Activated T-cell treated with anti-CD3 and anti-CD28 coated beads for 1 hour (primary cell): Measurements from ENCODE around the gene RAB40A.
A peak's percentile ranks its signal among the peaks of the same experiment; 100 is the strongest.
"Not testable (repeated sequence)": the region's sequence is repeated elsewhere in the genome, so short reads cannot be mapped to it uniquely, and the experiment has no call there.

ENCODE experiments used
- DNase-seq: peaks from one replicate; pipeline ENCODE4 v3.0.0-alpha.2; 2020; ENCODE audit warnings: low read depth

Gene RAB40A

GRCh38 chrX:103523605-103524004, 4.3 kb upstream of the RAB40A start:
- DNase-seq: no peak

GRCh38 chrX:103520386-103520785, 1.1 kb upstream of the RAB40A start:
- no peak for DNase-seq

GRCh38 chrX:103518571-103518970, 718 bp downstream of the RAB40A start:
- no peak for DNase-seq

- DNase-seq: no peak
Measured at GRCh38 chrX:103517246-103517645, 2.0 kb downstream of the RAB40A start.

GRCh38 chrX:103513476-103514108, 5.7 kb downstream of the RAB40A start:
- DNase-seq: no peak

GRCh38 chrX:103513067-103513466, 6.2 kb downstream of the RAB40A start:
- DNase-seq: no peak

GRCh38 chrX:103510031-103510430, 9.3 kb downstream of the RAB40A start:
- no peak for DNase-seq

- no peak for DNase-seq
Measured at GRCh38 chrX:103503853-103504207, 15.5 kb downstream of the RAB40A start.

- no peak for DNase-seq
Measured at GRCh38 chrX:103503163-103503852, 16.0 kb downstream of the RAB40A start.

GRCh38 chrX:103498786-103499185, 20.5 kb downstream of the RAB40A start:
- no peak for DNase-seq

- no peak for DNase-seq
Measured at GRCh38 chrX:103495786-103496185, 23.5 kb downstream of the RAB40A start.

- DNase-seq: not testable (repeated sequence)
Measured at GRCh38 chrX:103493578-103493977, 25.7 kb downstream of the RAB40A start.

- peak; percentile 15 for DNase-seq
Measured at GRCh38 chrX:103489733-103490132, 29.6 kb downstream of the RAB40A start.

- no peak for DNase-seq
Measured at GRCh38 chrX:103488794-103489193, 30.5 kb downstream of the RAB40A start.

GRCh38 chrX:103488332-103488731, 31.0 kb downstream of the RAB40A start:
- DNase-seq: no peak

GRCh38 chrX:103483720-103484119, 35.6 kb downstream of the RAB40A start:
- DNase-seq: no peak

- no peak for DNase-seq
Measured at GRCh38 chrX:103480526-103480925, 38.8 kb downstream of the RAB40A start.

- DNase-seq: no peak
Measured at GRCh38 chrX:103477496-103477895, 41.8 kb downstream of the RAB40A start.

- no peak for DNase-seq
Measured at GRCh38 chrX:103475381-103475780, 43.9 kb downstream of the RAB40A start.

- DNase-seq: not testable (repeated sequence)
Measured at GRCh38 chrX:103469977-103470376, 49.3 kb downstream of the RAB40A start.

- no peak for DNase-seq
Measured at GRCh38 chrX:103467887-103468286, 51.4 kb downstream of the RAB40A start.

GRCh38 chrX:103467156-103467555, 52.1 kb downstream of the RAB40A start:
- DNase-seq: no peak

- DNase-seq: peak; percentile 54
Measured at GRCh38 chrX:103464774-103465117, 54.5 kb downstream of the RAB40A start.
